HEK293 (cell line): ENCODE measurements around the gene ZKSCAN8.

Experiments used
- GLIS2 ChIP-seq: fragments of 450-650 bp; formaldehyde crosslinking; IDR thresholded peaks from 2 replicates; pipeline ENCODE4 v1.5.1; 2016; ENCODE audit warnings: missing biosample characterization, missing genetic modification characterization
- HOXC10 ChIP-seq: sonication (generic); formaldehyde crosslinking; IDR thresholded peaks from 2 replicates; pipeline ENCODE4 v1.8.1; 2023; ENCODE audit warnings: mild to moderate bottlenecking, missing genetic modification reagents
- IKZF3 ChIP-seq: fragments of 450-650 bp; IDR thresholded peaks from 2 replicates; pipeline ENCODE4 v1.5.0; 2018; ENCODE audit warnings: missing biosample characterization, mild to moderate bottlenecking, missing genetic modification characterization, moderate library complexity
- KLF16 ChIP-seq: fragments of 450-650 bp; formaldehyde crosslinking; IDR thresholded peaks from 2 replicates; pipeline ENCODE4 v1.5.1; 2017; ENCODE audit warnings: missing biosample characterization, missing genetic modification characterization
- KLF9 ChIP-seq: fragments of 450-650 bp; formaldehyde crosslinking; IDR thresholded peaks from 2 replicates; pipeline ENCODE4 v1.5.1; 2016; ENCODE audit warnings: missing biosample characterization, missing genetic modification characterization, low read depth
- MYNN ChIP-seq: fragments of 450-650 bp; formaldehyde crosslinking; IDR thresholded peaks from 2 replicates; pipeline ENCODE4 v1.5.1; 2016; ENCODE audit warnings: missing biosample characterization, missing genetic modification characterization, borderline replicate concordance
- OVOL3 ChIP-seq: fragments of 450-650 bp; formaldehyde crosslinking; IDR thresholded peaks from 2 replicates; pipeline ENCODE4 v1.5.1; 2016; ENCODE audit warnings: missing biosample characterization, missing genetic modification characterization
- RBAK ChIP-seq: fragments of 450-650 bp; formaldehyde crosslinking; IDR thresholded peaks from 2 replicates; pipeline ENCODE4 v1.5.1; 2016; ENCODE audit warnings: missing biosample characterization, missing genetic modification characterization
- SP3 ChIP-seq: fragments of 450-650 bp; formaldehyde crosslinking; IDR thresholded peaks from 2 replicates; pipeline ENCODE4 v1.5.1; 2016; ENCODE audit warnings: missing biosample characterization, missing genetic modification characterization
- TCF7L2 ChIP-seq: IDR thresholded peaks from 2 replicates; pipeline ENCODE4 v1.6.1; 2011; ENCODE audit warnings: low read depth, mild to moderate bottlenecking, inconsistent platforms, low read length, moderate library complexity, borderline replicate concordance
- ZBTB17 ChIP-seq: fragments of 450-650 bp; formaldehyde crosslinking; IDR thresholded peaks from 2 replicates; pipeline ENCODE4 v1.5.1; 2016; ENCODE audit warnings: missing biosample characterization, missing genetic modification characterization
- ZFP3 ChIP-seq: fragments of 450-650 bp; formaldehyde crosslinking; IDR thresholded peaks from 2 replicates; pipeline ENCODE4 v1.5.1; 2016; ENCODE audit warnings: low read depth, missing biosample characterization, missing genetic modification characterization
- ZFP69B ChIP-seq: fragments of 450-650 bp; formaldehyde crosslinking; IDR thresholded peaks from 2 replicates; pipeline ENCODE4 v1.5.1; 2016; ENCODE audit warnings: missing biosample characterization, missing genetic modification characterization
- ZNF157 ChIP-seq: fragments of 450-650 bp; formaldehyde crosslinking; IDR thresholded peaks from 2 replicates; pipeline ENCODE4 v1.5.1; 2016; ENCODE audit warnings: missing biosample characterization, missing genetic modification characterization
- ZNF214 ChIP-seq: fragments of 450-650 bp; formaldehyde crosslinking; IDR thresholded peaks from 2 replicates; pipeline ENCODE4 v1.5.1; 2017; ENCODE audit warnings: missing biosample characterization, mild to moderate bottlenecking, missing genetic modification characterization, borderline replicate concordance
- ZNF266 ChIP-seq: fragments of 450-650 bp; formaldehyde crosslinking; IDR thresholded peaks from 2 replicates; pipeline ENCODE4 v1.5.1; 2016; ENCODE audit warnings: missing biosample characterization, missing genetic modification characterization, low read depth
- ZNF302 ChIP-seq: fragments of 450-650 bp; formaldehyde crosslinking; IDR thresholded peaks from 2 replicates; pipeline ENCODE4 v1.5.1; 2016; ENCODE audit warnings: missing biosample characterization, missing genetic modification characterization, low read depth
- ZNF404 ChIP-seq: fragments of 450-650 bp; formaldehyde crosslinking; IDR thresholded peaks from 2 replicates; pipeline ENCODE4 v1.5.1; 2017; ENCODE audit warnings: missing biosample characterization, missing genetic modification characterization
- ZNF426 ChIP-seq: fragments of 450-650 bp; formaldehyde crosslinking; IDR thresholded peaks from 2 replicates; pipeline ENCODE4 v1.5.1; 2017; ENCODE audit warnings: missing biosample characterization, missing genetic modification characterization, mild to moderate bottlenecking, inconsistent platforms, moderate library complexity
- ZNF510 ChIP-seq: fragments of 450-650 bp; formaldehyde crosslinking; IDR thresholded peaks from 2 replicates; pipeline ENCODE4 v1.5.1; 2018; ENCODE audit warnings: mild to moderate bottlenecking, missing genetic modification characterization, missing biosample characterization; ENCODE audit not compliant: insufficient replicate concordance
- ZNF513 ChIP-seq: fragments of 450-650 bp; IDR thresholded peaks from 2 replicates; pipeline ENCODE4 v1.5.1; 2018; ENCODE audit warnings: missing biosample characterization, missing genetic modification characterization
- ZNF548 ChIP-seq: fragments of 450-650 bp; formaldehyde crosslinking; IDR thresholded peaks from 2 replicates; pipeline ENCODE4 v1.5.1; 2016; ENCODE audit warnings: missing biosample characterization, missing genetic modification characterization
- ZNF549 ChIP-seq: fragments of 450-650 bp; IDR thresholded peaks from 2 replicates; pipeline ENCODE4 v1.5.1; 2018; ENCODE audit warnings: missing biosample characterization, missing genetic modification characterization, mild to moderate bottlenecking, inconsistent platforms, moderate library complexity
- ZNF585B ChIP-seq: fragments of 450-650 bp; formaldehyde crosslinking; IDR thresholded peaks from 2 replicates; pipeline ENCODE4 v1.5.1; 2016; ENCODE audit warnings: missing biosample characterization, missing genetic modification characterization
- ZNF768 ChIP-seq: fragments of 450-650 bp; formaldehyde crosslinking; IDR thresholded peaks from 2 replicates; pipeline ENCODE4 v1.5.1; 2018; ENCODE audit warnings: missing biosample characterization, mild to moderate bottlenecking, missing genetic modification characterization
- ZNF792 ChIP-seq: fragments of 450-650 bp; formaldehyde crosslinking; IDR thresholded peaks from 2 replicates; pipeline ENCODE4 v1.5.1; 2016; ENCODE audit warnings: missing biosample characterization, missing genetic modification characterization
- ZNF837 ChIP-seq: fragments of 450-650 bp; formaldehyde crosslinking; IDR thresholded peaks from 2 replicates; pipeline ENCODE4 v1.5.1; 2016; ENCODE audit warnings: missing biosample characterization, missing genetic modification characterization
- TF ChIP-seq, protein P1 (sequence below): fragments of 450-650 bp; formaldehyde crosslinking; IDR thresholded peaks from 2 replicates; pipeline ENCODE4 v1.5.1; 2016; ENCODE audit warnings: missing biosample characterization, missing genetic modification characterization
- TF ChIP-seq, protein P2 (sequence below): fragments of 450-650 bp; formaldehyde crosslinking; IDR thresholded peaks from 2 replicates; pipeline ENCODE4 v1.5.1; 2016; ENCODE audit warnings: missing biosample characterization, missing genetic modification characterization
- TF ChIP-seq, protein P3 (sequence below): fragments of 450-650 bp; formaldehyde crosslinking; IDR thresholded peaks from 2 replicates; pipeline ENCODE4 v1.5.1; 2016; ENCODE audit warnings: missing biosample characterization, missing genetic modification characterization

Gene ZKSCAN8

DNA sequence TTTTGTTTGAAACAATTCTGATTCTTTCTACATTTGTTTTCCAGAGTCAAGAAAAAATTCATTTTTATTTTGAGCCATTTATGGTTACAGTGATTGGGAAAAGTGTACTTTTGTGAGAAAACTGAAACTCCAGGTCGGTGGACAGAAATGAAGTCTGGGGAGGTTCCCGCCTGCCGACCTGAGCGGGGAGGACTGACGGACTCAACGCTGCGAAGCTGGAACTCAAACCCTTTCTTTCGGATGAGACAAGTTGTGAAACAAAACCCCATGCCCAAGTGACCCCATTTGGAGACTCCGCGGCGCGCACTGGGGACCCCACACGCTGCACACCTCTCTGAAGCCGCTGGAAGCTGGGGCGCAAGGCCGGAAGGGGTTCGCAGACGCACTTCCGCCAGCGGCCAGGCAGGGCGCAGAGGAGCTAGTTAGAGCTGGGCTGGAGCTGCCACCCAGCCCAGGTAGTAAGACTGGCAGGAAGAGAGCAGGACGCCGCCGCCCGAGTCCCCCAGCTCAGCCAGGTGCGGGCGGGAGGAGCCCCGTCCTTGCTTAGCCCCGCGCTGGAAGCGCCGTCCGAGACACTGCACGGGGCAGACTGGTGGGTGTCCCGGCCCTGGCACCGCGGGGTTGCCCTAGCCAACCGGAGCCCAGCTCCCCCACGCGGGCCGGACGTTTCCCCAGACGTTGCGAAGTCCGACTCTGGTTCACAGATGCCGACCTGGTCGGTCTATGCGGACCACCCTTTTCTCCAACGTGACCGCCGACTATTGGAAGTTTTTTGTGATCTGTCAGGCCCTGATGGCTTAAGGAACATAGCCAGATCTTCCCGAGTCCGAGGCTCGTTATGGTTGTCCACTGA lies 37.1 kb upstream of the ZKSCAN8 start (continued):
- TF ChIP-seq, protein P1, sequence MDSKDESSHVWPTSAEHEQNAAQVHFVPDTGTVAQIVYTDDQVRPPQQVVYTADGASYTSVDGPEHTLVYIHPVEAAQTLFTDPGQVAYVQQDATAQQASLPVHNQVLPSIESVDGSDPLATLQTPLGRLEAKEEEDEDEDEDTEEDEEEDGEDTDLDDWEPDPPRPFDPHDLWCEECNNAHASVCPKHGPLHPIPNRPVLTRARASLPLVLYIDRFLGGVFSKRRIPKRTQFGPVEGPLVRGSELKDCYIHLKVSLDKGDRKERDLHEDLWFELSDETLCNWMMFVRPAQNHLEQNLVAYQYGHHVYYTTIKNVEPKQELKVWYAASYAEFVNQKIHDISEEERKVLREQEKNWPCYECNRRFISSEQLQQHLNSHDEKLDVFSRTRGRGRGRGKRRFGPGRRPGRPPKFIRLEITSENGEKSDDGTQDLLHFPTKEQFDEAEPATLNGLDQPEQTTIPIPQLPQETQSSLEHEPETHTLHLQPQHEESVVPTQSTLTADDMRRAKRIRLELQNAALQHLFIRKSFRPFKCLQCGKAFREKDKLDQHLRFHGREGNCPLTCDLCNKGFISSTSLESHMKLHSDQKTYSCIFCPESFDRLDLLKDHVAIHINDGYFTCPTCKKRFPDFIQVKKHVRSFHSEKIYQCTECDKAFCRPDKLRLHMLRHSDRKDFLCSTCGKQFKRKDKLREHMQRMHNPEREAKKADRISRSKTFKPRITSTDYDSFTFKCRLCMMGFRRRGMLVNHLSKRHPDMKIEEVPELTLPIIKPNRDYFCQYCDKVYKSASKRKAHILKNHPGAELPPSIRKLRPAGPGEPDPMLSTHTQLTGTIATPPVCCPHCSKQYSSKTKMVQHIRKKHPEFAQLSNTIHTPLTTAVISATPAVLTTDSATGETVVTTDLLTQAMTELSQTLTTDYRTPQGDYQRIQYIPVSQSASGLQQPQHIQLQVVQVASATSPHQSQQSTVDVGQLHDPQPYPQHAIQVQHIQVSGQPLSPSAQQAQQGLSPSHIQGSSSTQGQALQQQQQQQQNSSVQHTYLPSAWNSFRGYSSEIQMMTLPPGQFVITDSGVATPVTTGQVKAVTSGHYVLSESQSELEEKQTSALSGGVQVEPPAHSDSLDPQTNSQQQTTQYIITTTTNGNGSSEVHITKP (tag by site-specific recombination), result no peak; the same call in 1 of the 2 replicates
- no peak for TF ChIP-seq KLF9 (tag by site-specific recombination)
- no peak; the same call in 1 of the 2 replicates for TF ChIP-seq ZNF768 (tag by site-specific recombination)
- TF ChIP-seq ZNF792 (tag by site-specific recombination), result 0 out of 2 replicates have a peak, but pooled peaks have one; percentile 34
- TF ChIP-seq KLF16 (tag by site-specific recombination), result no peak
- TF ChIP-seq HOXC10, result 0 out of 2 replicates have a peak, but pooled peaks have one; percentile 50
- TF ChIP-seq TCF7L2, result no peak
- TF ChIP-seq ZNF585B, result no peak
- TF ChIP-seq ZNF426 (tag by site-specific recombination), result no peak
- no peak for TF ChIP-seq ZNF513 (tag by site-specific recombination)
- TF ChIP-seq MYNN, result no peak
- no peak for TF ChIP-seq ZNF266 (tag by site-specific recombination)
- no peak for TF ChIP-seq SP3 (tag by site-specific recombination)
- TF ChIP-seq ZNF302, result no peak
- TF ChIP-seq, protein P2, sequence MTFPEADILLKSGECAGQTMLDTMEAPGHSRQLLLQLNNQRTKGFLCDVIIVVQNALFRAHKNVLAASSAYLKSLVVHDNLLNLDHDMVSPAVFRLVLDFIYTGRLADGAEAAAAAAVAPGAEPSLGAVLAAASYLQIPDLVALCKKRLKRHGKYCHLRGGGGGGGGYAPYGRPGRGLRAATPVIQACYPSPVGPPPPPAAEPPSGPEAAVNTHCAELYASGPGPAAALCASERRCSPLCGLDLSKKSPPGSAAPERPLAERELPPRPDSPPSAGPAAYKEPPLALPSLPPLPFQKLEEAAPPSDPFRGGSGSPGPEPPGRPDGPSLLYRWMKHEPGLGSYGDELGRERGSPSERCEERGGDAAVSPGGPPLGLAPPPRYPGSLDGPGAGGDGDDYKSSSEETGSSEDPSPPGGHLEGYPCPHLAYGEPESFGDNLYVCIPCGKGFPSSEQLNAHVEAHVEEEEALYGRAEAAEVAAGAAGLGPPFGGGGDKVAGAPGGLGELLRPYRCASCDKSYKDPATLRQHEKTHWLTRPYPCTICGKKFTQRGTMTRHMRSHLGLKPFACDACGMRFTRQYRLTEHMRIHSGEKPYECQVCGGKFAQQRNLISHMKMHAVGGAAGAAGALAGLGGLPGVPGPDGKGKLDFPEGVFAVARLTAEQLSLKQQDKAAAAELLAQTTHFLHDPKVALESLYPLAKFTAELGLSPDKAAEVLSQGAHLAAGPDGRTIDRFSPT (tag by site-specific recombination), result peak; percentile 99
- TF ChIP-seq RBAK, result no peak
- no peak for TF ChIP-seq ZNF548
- TF ChIP-seq ZFP69B (tag by site-specific recombination), result peak; percentile 72
- no peak for TF ChIP-seq ZNF157 (tag by site-specific recombination)
- no peak for TF ChIP-seq ZNF549 (tag by site-specific recombination)
- TF ChIP-seq ZNF510 (tag by site-specific recombination), result no peak
- no peak for TF ChIP-seq ZNF837 (tag by site-specific recombination)
- peak; percentile 88 for TF ChIP-seq ZBTB17 (tag by site-specific recombination)
- no peak for TF ChIP-seq ZNF404 (tag by site-specific recombination)
- 0 out of 2 replicates have a peak, but pooled peaks have one; percentile 31 for TF ChIP-seq IKZF3 (tag by site-specific recombination)
- no peak for TF ChIP-seq OVOL3 (tag by site-specific recombination)
- no peak for TF ChIP-seq ZFP3 (tag by site-specific recombination)
- TF ChIP-seq ZNF214 (tag by site-specific recombination), result no peak
- TF ChIP-seq GLIS2 (tag by site-specific recombination), result peak; percentile 96
- TF ChIP-seq, protein P3, sequence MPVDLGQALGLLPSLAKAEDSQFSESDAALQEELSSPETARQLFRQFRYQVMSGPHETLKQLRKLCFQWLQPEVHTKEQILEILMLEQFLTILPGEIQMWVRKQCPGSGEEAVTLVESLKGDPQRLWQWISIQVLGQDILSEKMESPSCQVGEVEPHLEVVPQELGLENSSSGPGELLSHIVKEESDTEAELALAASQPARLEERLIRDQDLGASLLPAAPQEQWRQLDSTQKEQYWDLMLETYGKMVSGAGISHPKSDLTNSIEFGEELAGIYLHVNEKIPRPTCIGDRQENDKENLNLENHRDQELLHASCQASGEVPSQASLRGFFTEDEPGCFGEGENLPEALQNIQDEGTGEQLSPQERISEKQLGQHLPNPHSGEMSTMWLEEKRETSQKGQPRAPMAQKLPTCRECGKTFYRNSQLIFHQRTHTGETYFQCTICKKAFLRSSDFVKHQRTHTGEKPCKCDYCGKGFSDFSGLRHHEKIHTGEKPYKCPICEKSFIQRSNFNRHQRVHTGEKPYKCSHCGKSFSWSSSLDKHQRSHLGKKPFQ (tag by site-specific recombination), result 0 out of 2 replicates have a peak, but pooled peaks have one; percentile 24
